Mesenchymal stem cell (in vitro differentiated cells and primary cell): ENCODE results near the gene ITFG1.
"Not testable (repeated sequence)": the region's sequence is repeated elsewhere in the genome, so short reads cannot be mapped to it uniquely, and the experiment has no call there.

Source experiments
- DNase-seq: peaks from one replicate; pipeline ENCODE4 v3.0.0-alpha.2; 2013
- H2AFZ ChIP-seq: one replicate; pipeline ENCODE4 v1.6.1; 2013; ENCODE audit warnings: low read depth, mild to moderate bottlenecking, control low read depth, inconsistent platforms, low read length, moderate library complexity
- H2AK5ac ChIP-seq: 2 replicates; pipeline ENCODE4 v1.6.1; 2013; ENCODE audit warnings: low read length, moderate library complexity, mild to moderate bottlenecking, inconsistent platforms; ENCODE audit not compliant: severe bottlenecking
- H2BK120ac ChIP-seq: one replicate; pipeline ENCODE4 v1.6.1; 2013; ENCODE audit warnings: low read depth, mild to moderate bottlenecking, inconsistent platforms, low read length, moderate library complexity
- H2BK12ac ChIP-seq, 2 experiments: one replicate each; pipeline ENCODE4 v1.6.1; 2013; ENCODE audit warnings: inconsistent platforms in 2 of 2, low read length in 2 of 2, mild to moderate bottlenecking in 2 of 2, moderate library complexity in 2 of 2, control low read depth in 1 of 2
- H2BK15ac ChIP-seq: one replicate; pipeline ENCODE4 v1.6.1; 2013; ENCODE audit warnings: mild to moderate bottlenecking, low read depth, inconsistent platforms; ENCODE audit not compliant: poor library complexity, severe bottlenecking
- H2BK5ac ChIP-seq: 2 replicates; pipeline ENCODE4 v1.6.1; 2013; ENCODE audit warnings: low read depth, mild to moderate bottlenecking, low read length, control low read depth, inconsistent platforms; ENCODE audit not compliant: poor library complexity, severe bottlenecking
- H3K14ac ChIP-seq, 2 experiments: one replicate each; pipeline ENCODE4 v1.6.1; 2013; ENCODE audit warnings: inconsistent platforms in 2 of 2, low read length in 2 of 2, control low read depth in 1 of 2, mild to moderate bottlenecking in 1 of 2, moderate library complexity in 1 of 2
- H3K18ac ChIP-seq, 2 experiments: one replicate each; pipeline ENCODE4 v1.6.1; 2013; ENCODE audit warnings: inconsistent platforms in 2 of 2, low read length in 2 of 2, control low read depth in 1 of 2, low read depth in 1 of 2, mild to moderate bottlenecking in 1 of 2
- H3K23ac ChIP-seq, 2 experiments: one replicate each; pipeline ENCODE4 v1.6.1; 2013; ENCODE audit warnings: inconsistent platforms in 2 of 2, low read length in 2 of 2, mild to moderate bottlenecking in 2 of 2, moderate library complexity in 2 of 2, control low read depth in 1 of 2
- H3K27ac ChIP-seq: 2 replicates; pipeline ENCODE4 v1.5.1; 2013; ENCODE audit warnings: mild to moderate bottlenecking, moderate library complexity, low read length, control low read depth, inconsistent platforms; ENCODE audit not compliant: poor library complexity, severe bottlenecking
- H3K27me3 ChIP-seq, 2 experiments: 2 replicates each; pipeline versions ENCODE4 v1.6.1 to v1.7.0; 2013; ENCODE audit warnings: low read length in 2 of 2, mild to moderate bottlenecking in 2 of 2, moderate library complexity in 2 of 2, control low read depth in 1 of 2, inconsistent platforms in 1 of 2; ENCODE audit not compliant: control insufficient read depth in 1 of 2, insufficient read depth in 1 of 2
- H3K36me3 ChIP-seq, 2 experiments: 2 replicates each; pipeline versions ENCODE4 v1.6.1 to v1.7.0; 2013; ENCODE audit warnings: low read length in 2 of 2, control low read depth in 1 of 2, inconsistent platforms in 1 of 2, low read depth in 1 of 2, mild to moderate bottlenecking in 1 of 2; ENCODE audit not compliant: insufficient read depth in 2 of 2, control insufficient read depth in 1 of 2
- H3K4ac ChIP-seq, 2 experiments: one replicate each; pipeline ENCODE4 v1.6.1; 2013; ENCODE audit warnings: inconsistent platforms in 2 of 2, low read length in 2 of 2, mild to moderate bottlenecking in 2 of 2, moderate library complexity in 2 of 2, control low read depth in 1 of 2, low read depth in 1 of 2
- H3K4me1 ChIP-seq: 2 replicates; pipeline ENCODE4 v1.6.1; 2013; ENCODE audit warnings: low read depth, low read length, control low read depth; ENCODE audit not compliant: control insufficient read depth, insufficient read depth
- H3K4me2 ChIP-seq: 2 replicates; pipeline ENCODE4 v1.6.1; 2013; ENCODE audit warnings: low read length, mild to moderate bottlenecking, inconsistent platforms; ENCODE audit not compliant: poor library complexity, severe bottlenecking
- H3K4me3 ChIP-seq, 2 experiments: 2 replicates each; pipeline versions ENCODE4 v1.5.1 to v1.7.0; 2013; ENCODE audit warnings: low read length in 2 of 2, mild to moderate bottlenecking in 2 of 2, control low read depth in 1 of 2, low read depth in 1 of 2; ENCODE audit not compliant: insufficient read depth in 1 of 2
- H3K79me1 ChIP-seq: replicated peaks from 2 replicates; pipeline ENCODE4 v1.6.1; 2013; ENCODE audit warnings: mild to moderate bottlenecking, control low read depth, low read length, inconsistent platforms; ENCODE audit not compliant: poor library complexity, severe bottlenecking
- H3K9ac ChIP-seq: 2 replicates; pipeline ENCODE4 v1.7.0; 2013; ENCODE audit warnings: mild to moderate bottlenecking, low read length, moderate library complexity
- H3K9me3 ChIP-seq: 2 replicates; pipeline ENCODE4 v1.7.0; 2013; ENCODE audit warnings: mild to moderate bottlenecking, low read length; ENCODE audit not compliant: control insufficient read depth
- H4K8ac ChIP-seq: one replicate; pipeline ENCODE4 v1.6.1; 2013; ENCODE audit warnings: inconsistent platforms, mild to moderate bottlenecking, low read length, moderate library complexity
- H4K91ac ChIP-seq: one replicate; pipeline ENCODE4 v1.6.1; 2013; ENCODE audit warnings: mild to moderate bottlenecking, low read length, inconsistent platforms
- WGBS: methylation state at CpG from one replicate; pipeline ENCODE4 v1.1.7; 2013; ENCODE audit warnings: mixed read lengths; 5-methylcytosine and 5-hydroxymethylcytosine counted together

The ITFG1 gene

GRCh38 chr16:47203433-47203832 lies 257.4 kb downstream of the ITFG1 start:
- Histone ChIP-seq H3K14ac (peak overlapping the region in 1 of 2 experiments; percentile 32), H2AFZ (peak overlapping the region; percentile 27), H3K4ac (peak overlapping the region in 1 of 2 experiments; percentile 24)
- H3K9ac ChIP-seq, H2BK15ac ChIP-seq, H2BK120ac ChIP-seq, H3K4me1 ChIP-seq, H4K91ac ChIP-seq, H2BK12ac ChIP-seq, H3K27me3 ChIP-seq, DNase-seq, H3K4me2 ChIP-seq, H3K4me3 ChIP-seq, H3K27ac ChIP-seq, H3K23ac ChIP-seq, H3K9me3 ChIP-seq, H3K36me3 ChIP-seq, H4K8ac ChIP-seq, H3K79me1 ChIP-seq, H3K18ac ChIP-seq, H2BK5ac ChIP-seq, H2AK5ac ChIP-seq: not testable (repeated sequence)
- WGBS, result 90% methylated on average over 4 of the region's 4 CpGs

DNA sequence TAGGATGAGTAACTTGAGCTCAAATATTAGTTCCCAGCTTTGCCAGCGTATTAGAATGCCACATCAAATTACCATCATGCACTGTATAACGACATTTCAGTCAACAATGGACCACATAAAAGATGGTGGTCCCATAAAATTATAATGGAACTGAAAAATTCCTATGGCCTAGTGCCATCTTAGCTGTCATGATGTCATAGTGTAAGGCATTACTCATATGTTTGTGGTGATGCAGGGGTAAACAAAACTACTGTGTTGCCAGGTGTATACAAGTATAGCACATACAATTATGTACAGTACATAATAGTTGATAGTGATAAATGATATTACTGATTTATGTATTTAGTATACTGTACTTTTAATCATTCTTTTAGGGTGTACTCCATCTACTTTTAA lies 262.7 kb downstream of the ITFG1 start:
- Histone ChIP-seq H3K4me2 (no peak overlapping the region), H4K91ac (no peak overlapping the region), H2BK12ac (no peak overlapping the region), H3K4ac (no peak overlapping the region), H2AK5ac (no peak overlapping the region), H3K4me1 (no peaks in the 10 kb centered on the region), H3K9me3 (no peaks in the 10 kb centered on the region), H2BK5ac (no peak overlapping the region), H3K14ac (no peak overlapping the region), H3K27ac (no peak overlapping the region), H2AFZ (no peak overlapping the region), H2BK120ac (no peak overlapping the region), H3K27me3 (no peaks in the 10 kb centered on the region), H3K18ac (no peak overlapping the region), H3K23ac (no peak overlapping the region), H3K79me1 (peaks cover 2% of the 10 kb centered on the region), H3K9ac (no peak overlapping the region), H3K4me3 (no peak overlapping the region), H2BK15ac (no peak overlapping the region), H4K8ac (no peak overlapping the region), H3K36me3 (no peaks in the 10 kb centered on the region)
- 92% methylated on average over 2 of the region's 2 CpGs for WGBS
- DNase-seq, result no peak

DNA sequence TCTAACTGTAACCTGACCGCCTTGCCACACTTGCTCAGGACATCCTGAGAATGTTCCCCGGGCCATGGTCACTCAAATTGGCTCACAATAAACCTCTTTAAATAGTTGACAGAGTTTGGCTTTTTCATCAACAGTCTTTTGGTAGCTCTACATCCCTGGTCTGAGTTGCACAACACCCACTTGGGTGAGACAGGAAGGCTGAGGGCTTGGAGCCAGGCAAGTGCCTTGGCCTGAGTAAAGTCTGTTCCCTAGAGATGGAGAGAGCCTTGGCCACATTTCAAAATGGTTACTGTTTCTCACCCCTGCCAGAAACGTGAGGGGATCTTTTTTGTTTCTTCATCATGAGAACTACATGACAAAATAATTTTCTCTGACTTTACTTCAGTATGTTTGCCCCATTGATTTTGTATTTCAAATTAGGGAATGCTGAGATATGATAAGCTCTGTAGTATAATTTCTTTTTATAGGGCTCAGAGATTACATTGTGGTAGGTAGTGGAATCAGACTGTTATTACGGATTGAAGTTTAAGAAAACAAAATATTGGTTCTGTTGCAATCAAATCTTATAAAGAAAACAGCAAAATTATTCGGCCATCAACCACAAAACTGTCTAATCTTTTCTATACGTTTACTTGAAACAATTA lies 263.2 kb downstream of the ITFG1 start:
- H4K91ac ChIP-seq, result no peak overlapping the region
- H3K36me3 ChIP-seq, result no peaks in the 10 kb centered on the region
- WGBS, result 94% methylated on average over 5 of the region's 6 CpGs
- H3K9ac ChIP-seq, result no peak overlapping the region
- no peak overlapping the region for H2BK120ac ChIP-seq
- no peak overlapping the region for H4K8ac ChIP-seq
- H3K18ac ChIP-seq, result no peak overlapping the region
- H3K14ac ChIP-seq, result no peak overlapping the region
- H2AK5ac ChIP-seq, result no peak overlapping the region
- H3K27me3 ChIP-seq, result no peaks in the 10 kb centered on the region
- DNase-seq, result no peak
- H3K9me3 ChIP-seq, result no peaks in the 10 kb centered on the region
- no peak overlapping the region for H3K4me3 ChIP-seq
- H2AFZ ChIP-seq, result no peak overlapping the region
- H3K4me1 ChIP-seq, result no peaks in the 10 kb centered on the region
- no peak overlapping the region for H3K4ac ChIP-seq
- no peak overlapping the region for H2BK12ac ChIP-seq
- peaks cover 2% of the 10 kb centered on the region for H3K79me1 ChIP-seq
- H2BK5ac ChIP-seq, result no peak overlapping the region
- H3K4me2 ChIP-seq, result no peak overlapping the region
- no peak overlapping the region for H3K23ac ChIP-seq
- no peak overlapping the region for H3K27ac ChIP-seq
- H2BK15ac ChIP-seq, result no peak overlapping the region

DNA sequence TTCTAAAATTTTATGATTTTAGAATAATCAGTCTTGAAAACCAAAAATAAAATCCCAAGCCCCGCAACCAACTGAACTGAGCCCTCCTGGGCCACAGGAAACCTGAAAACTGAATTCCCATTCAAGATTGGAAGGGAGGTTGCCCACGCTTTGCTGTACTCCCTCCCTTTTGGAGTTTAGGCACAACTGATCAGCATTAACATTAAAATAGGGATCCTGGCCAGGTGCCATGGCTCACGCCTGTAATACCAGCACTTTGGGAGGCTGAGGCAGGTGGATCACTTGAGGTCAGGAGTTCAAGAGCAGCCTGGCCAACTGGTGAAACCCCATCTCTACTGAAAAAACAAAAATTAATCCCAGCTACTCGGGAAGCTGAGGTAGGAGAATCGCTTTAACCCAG lies 264.4 kb downstream of the ITFG1 start:
- Histone ChIP-seq H4K91ac (no peak overlapping the region), H2BK120ac (no peak overlapping the region), H3K79me1 (peaks cover 2% of the 10 kb centered on the region), H3K9ac (no peak overlapping the region), H3K23ac (no peak overlapping the region), H3K4me3 (no peak overlapping the region), H3K36me3 (peaks cover 0 to 3% of the 10 kb centered on the region in 2 experiments), H2AK5ac (no peak overlapping the region), H3K18ac (no peak overlapping the region), H4K8ac (no peak overlapping the region), H3K27me3 (no peaks in the 10 kb centered on the region), H3K14ac (no peak overlapping the region), H2BK5ac (no peak overlapping the region), H2BK15ac (no peak overlapping the region), H2BK12ac (no peak overlapping the region), H3K4me2 (no peak overlapping the region), H3K4ac (no peak overlapping the region), H3K9me3 (no peaks in the 10 kb centered on the region), H3K27ac (no peak overlapping the region), H3K4me1 (no peaks in the 10 kb centered on the region), H2AFZ (no peak overlapping the region)
- no peak for DNase-seq
- WGBS, result 97% methylated on average over 5 of the region's 5 CpGs
